AG04450 (cell line): ENCODE measurements around the gene PHKA1. TPM values are rescaled to one million over a fixed set of nuclear protein-coding genes. Genes with fewer than 3 reads are reported as not detected.

Experiments
- CTCF ChIA-PET: fragments of 300-600, 350-600 bp; formaldehyde crosslinking; extraction: SDS; loops from one replicate; lab custom pipeline; 2022; ENCODE audit warnings: antibody characterized with exemption, inconsistent platforms; lab: Charles Lee
- POLR2A ChIA-PET: fragments of 350-600 bp; formaldehyde crosslinking; extraction: SDS; loops from one replicate; lab custom pipeline; 2021; ENCODE audit warnings: antibody characterized with exemption, inconsistent platforms; lab: Yijun Ruan, JAX
- DNase-seq: peaks from one replicate; pipeline ENCODE4 v3.0.0-alpha.2; 2011; ENCODE audit warnings: low read depth, low spot score
- H3K27ac ChIP-seq: one replicate; pipeline ENCODE4 v1.5.1; 2012; ENCODE audit warnings: low read depth, low read length, control low read depth
- H3K27me3 ChIP-seq: one replicate; pipeline ENCODE4 v1.6.0; 2012; ENCODE audit warnings: low read length; ENCODE audit not compliant: control insufficient read depth, insufficient read depth
- H3K4me3 ChIP-seq: 2 replicates; pipeline ENCODE4 v1.5.1; 2011; ENCODE audit warnings: mild to moderate bottlenecking, low read depth, low read length, control low read depth
- H3K9me3 ChIP-seq: 2 replicates; pipeline ENCODE4 v1.5.1; 2012; ENCODE audit warnings: low read length; ENCODE audit not compliant: control insufficient read depth, insufficient read depth
- polyA plus RNA-seq: library from polyadenylated mRNA; depleted of rRNA; stranded (reverse); fragments of >200 nt; gene quantifications from 2 replicates; pipeline ENCODE4 v1.2.3, GENCODE V29; 2011
- TF ChIP-seq, protein P1 (sequence below): IDR thresholded peaks from 2 replicates; pipeline ENCODE4 v1.5.1; 2011; ENCODE audit warnings: low read depth, low read length, control low read depth, inconsistent platforms

The PHKA1 gene
- polyA plus RNA-seq, 1 experiment: 4.9 TPM

DNA sequence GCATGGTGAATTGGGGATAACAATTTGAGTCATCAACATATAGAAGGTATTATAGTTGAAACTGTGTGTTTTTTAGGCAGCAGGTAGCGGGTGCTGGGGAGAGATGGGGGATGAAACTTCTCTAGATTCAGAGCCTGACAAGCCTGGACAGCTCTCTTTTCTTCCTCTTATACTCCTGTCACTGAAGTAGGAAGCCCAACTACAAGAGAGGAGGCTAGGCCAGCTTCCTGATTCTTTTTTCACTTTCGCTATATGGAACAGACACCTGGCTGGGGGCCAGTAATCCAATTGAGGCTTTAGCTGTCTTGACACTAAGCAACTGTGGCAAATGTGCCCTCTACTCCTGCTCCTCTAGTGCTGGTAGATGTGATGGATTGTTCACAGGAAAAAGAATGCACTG is 69.2 kb downstream of the PHKA1 start:
- POLR2A ChIA-PET: no interaction called here
- TF ChIP-seq, protein P1, sequence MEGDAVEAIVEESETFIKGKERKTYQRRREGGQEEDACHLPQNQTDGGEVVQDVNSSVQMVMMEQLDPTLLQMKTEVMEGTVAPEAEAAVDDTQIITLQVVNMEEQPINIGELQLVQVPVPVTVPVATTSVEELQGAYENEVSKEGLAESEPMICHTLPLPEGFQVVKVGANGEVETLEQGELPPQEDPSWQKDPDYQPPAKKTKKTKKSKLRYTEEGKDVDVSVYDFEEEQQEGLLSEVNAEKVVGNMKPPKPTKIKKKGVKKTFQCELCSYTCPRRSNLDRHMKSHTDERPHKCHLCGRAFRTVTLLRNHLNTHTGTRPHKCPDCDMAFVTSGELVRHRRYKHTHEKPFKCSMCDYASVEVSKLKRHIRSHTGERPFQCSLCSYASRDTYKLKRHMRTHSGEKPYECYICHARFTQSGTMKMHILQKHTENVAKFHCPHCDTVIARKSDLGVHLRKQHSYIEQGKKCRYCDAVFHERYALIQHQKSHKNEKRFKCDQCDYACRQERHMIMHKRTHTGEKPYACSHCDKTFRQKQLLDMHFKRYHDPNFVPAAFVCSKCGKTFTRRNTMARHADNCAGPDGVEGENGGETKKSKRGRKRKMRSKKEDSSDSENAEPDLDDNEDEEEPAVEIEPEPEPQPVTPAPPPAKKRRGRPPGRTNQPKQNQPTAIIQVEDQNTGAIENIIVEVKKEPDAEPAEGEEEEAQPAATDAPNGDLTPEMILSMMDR: no peak
- CTCF ChIA-PET: no interaction called here
- DNase-seq: no peak
- H3K27ac ChIP-seq: no peak overlapping the region
- no peaks in the 10 kb centered on the region for H3K27me3 ChIP-seq
- H3K9me3 ChIP-seq: no peaks in the 10 kb centered on the region
- H3K4me3 ChIP-seq: no peak overlapping the region

GRCh38 chrX:72641611-72642010 is 72.5 kb downstream of the PHKA1 start:
- no peak for DNase-seq
- ChIA-PET POLR2A (no interaction called here), CTCF (no interaction called here)
- Histone ChIP-seq H3K27ac (no peak overlapping the region), H3K4me3 (no peak overlapping the region), H3K9me3 (no peaks in the 10 kb centered on the region), H3K27me3 (no peaks in the 10 kb centered on the region)
- TF ChIP-seq, protein P1: no peak

GRCh38 chrX:72635930-72636329 is 78.2 kb downstream of the PHKA1 start:
- Histone ChIP-seq H3K27me3 (no peaks in the 10 kb centered on the region), H3K27ac (no peak overlapping the region), H3K9me3 (no peaks in the 10 kb centered on the region), H3K4me3 (no peak overlapping the region)
- ChIA-PET CTCF (no interaction called here), POLR2A (no interaction called here)
- TF ChIP-seq, protein P1: no peak
- no peak for DNase-seq

- TF ChIP-seq, protein P1: no peak
- no peak for DNase-seq
- Histone ChIP-seq H3K27ac (no peak overlapping the region), H3K27me3 (no peaks in the 10 kb centered on the region), H3K9me3 (no peaks in the 10 kb centered on the region), H3K4me3 (no peak overlapping the region)
- POLR2A ChIA-PET: no interaction called here
- CTCF ChIA-PET: no interaction called here
These were observed 79.8 kb downstream of the PHKA1 start for GRCh38 chrX:72634331-72634730.

DNA sequence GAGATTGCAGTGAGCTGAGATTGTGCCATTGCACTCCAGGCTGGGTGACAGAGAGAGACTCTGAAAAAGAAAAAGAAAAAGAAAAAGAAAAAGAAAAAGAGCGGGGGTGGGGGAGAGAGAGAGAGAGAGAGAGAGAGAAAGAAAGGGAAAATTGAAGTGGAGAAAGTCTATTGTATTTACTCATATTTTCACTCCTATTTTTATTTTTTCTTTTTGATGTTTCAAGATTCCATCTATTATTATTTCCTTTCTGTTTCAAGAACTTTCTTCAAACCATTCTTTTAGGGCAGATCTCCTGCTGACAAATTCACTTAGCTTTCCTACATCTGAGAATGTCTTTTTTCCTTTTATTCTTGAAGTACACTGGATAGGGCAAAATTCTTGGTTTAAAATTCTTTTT is 83.9 kb downstream of the PHKA1 start:
- TF ChIP-seq, protein P1: no peak
- Histone ChIP-seq H3K27me3 (no peaks in the 10 kb centered on the region), H3K4me3 (no peak overlapping the region), H3K9me3 (no peaks in the 10 kb centered on the region), H3K27ac (no peak overlapping the region)
- POLR2A ChIA-PET: no interaction called here
- CTCF ChIA-PET: no interaction called here
- no peak for DNase-seq
